GF-D8 (cell line): Measurements from ENCODE around the gene ATXN7L3.

Source experiments
- DNase-seq: peaks from one replicate; lab custom pipeline; 2025; lab: John Stamatoyannopoulos, UW

ATXN7L3 gene

GRCh38 chr17:44218344-44219107 lies 18.8 kb upstream of the ATXN7L3 start:
- peak; percentile 74 for DNase-seq

- DNase-seq: no peak
These were observed 18.2 kb upstream of the ATXN7L3 start for GRCh38 chr17:44217738-44218343.

GRCh38 chr17:44216694-44217093 lies 17.0 kb upstream of the ATXN7L3 start:
- no peak for DNase-seq

GRCh38 chr17:44216173-44216572 lies 16.5 kb upstream of the ATXN7L3 start:
- no peak for DNase-seq

- no peak for DNase-seq
These were observed 15.2 kb upstream of the ATXN7L3 start for GRCh38 chr17:44214896-44215295.

- no peak for DNase-seq
These were observed 14.5 kb upstream of the ATXN7L3 start for GRCh38 chr17:44214230-44214494.

- no peak for DNase-seq
These were observed 13.9 kb upstream of the ATXN7L3 start for GRCh38 chr17:44213403-44214229.

GRCh38 chr17:44212507-44213402 lies 13.1 kb upstream of the ATXN7L3 start:
- no peak for DNase-seq

- no peak for DNase-seq
These were observed 11.9 kb upstream of the ATXN7L3 start for GRCh38 chr17:44211281-44212265.

GRCh38 chr17:44210342-44211192 lies 10.9 kb upstream of the ATXN7L3 start:
- peak; percentile 69 for DNase-seq

- DNase-seq: no peak
These were observed 10.2 kb upstream of the ATXN7L3 start for GRCh38 chr17:44209786-44210341.

GRCh38 chr17:44207743-44208142 lies 8.1 kb upstream of the ATXN7L3 start:
- no peak for DNase-seq

GRCh38 chr17:44207319-44207718 lies 7.6 kb upstream of the ATXN7L3 start:
- no peak for DNase-seq

GRCh38 chr17:44206825-44207155 lies 7.1 kb upstream of the ATXN7L3 start:
- DNase-seq: no peak

- DNase-seq: no peak
These were observed 6.5 kb upstream of the ATXN7L3 start for GRCh38 chr17:44205962-44206824.

GRCh38 chr17:44204441-44204882 lies 4.8 kb upstream of the ATXN7L3 start:
- DNase-seq: no peak

- DNase-seq: peak; percentile 67
These were observed 4.2 kb upstream of the ATXN7L3 start for GRCh38 chr17:44203731-44204440.

- no peak for DNase-seq
These were observed 3.1 kb upstream of the ATXN7L3 start for GRCh38 chr17:44202756-44203155.
